ENCODE measurements around the gene MCRS1. TPM values are rescaled to one million over a fixed set of nuclear protein-coding genes. Genes with fewer than 3 reads are reported as not detected.
"Not testable (repeated sequence)": the region's sequence is repeated elsewhere in the genome, so short reads cannot be mapped to it uniquely, and the experiment has no call there.

Gene MCRS1
- polyA plus RNA-seq, 4 donors = 64.7 to 83.6 (median 72.5) TPM

DNA sequence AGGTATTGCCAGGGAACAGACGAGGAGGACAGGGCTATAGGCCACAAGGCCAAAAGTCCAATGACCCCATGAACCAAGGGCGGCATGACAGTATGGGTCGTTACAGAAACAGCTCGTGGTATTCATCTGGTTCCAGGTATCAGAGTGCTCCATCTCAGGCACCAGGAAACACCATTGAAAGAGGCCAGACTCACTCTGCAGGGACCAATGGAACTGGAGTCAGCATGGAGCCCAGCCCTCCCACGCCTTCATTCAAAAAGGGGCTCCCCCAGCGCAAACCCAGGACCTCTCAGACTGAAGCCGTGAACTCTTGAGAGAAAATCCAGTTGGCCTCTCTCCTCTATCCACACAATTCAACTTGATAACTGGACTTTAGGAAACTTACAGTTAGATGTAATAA, 42.0 kb downstream of the MCRS1 start:
- no peak for DNase-seq (ENCODE audit: low read depth in 4 of 4, low spot score in 3 of 4)

GRCh38 chr12:49524660-49525324, 43.1 kb downstream of the MCRS1 start:
- DNase-seq (ENCODE audit: low read depth in 4 of 4, low spot score in 3 of 4) = no peak

DNA sequence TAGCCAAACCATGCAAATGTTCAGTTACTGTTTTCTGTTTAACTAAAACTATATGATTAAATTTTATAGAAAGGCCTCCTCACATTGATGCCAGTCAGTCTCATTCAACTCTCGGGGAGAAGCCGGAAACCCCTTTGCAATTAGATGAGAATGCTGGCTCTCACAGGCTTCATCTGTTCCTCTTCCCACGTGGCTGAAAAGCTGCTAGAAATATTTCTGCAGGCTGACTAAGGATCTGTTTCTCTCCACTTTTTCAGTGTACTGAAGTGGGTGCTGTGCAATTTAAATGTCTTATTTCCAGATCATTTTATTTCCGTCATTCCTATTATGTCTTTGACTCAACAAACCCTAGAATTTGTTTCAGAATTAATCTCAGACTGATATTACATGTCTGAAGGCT, 46.6 kb downstream of the MCRS1 start:
- no peak for DNase-seq (ENCODE audit: low read depth in 4 of 4, low spot score in 3 of 4)

- DNase-seq (ENCODE audit: low read depth in 4 of 4, low spot score in 3 of 4) = no peak
These were observed 48.4 kb downstream of the MCRS1 start for GRCh38 chr12:49519574-49519936.

GRCh38 chr12:49518914-49519573, 48.9 kb downstream of the MCRS1 start:
- no peak for DNase-seq (ENCODE audit: low read depth in 4 of 4, low spot score in 3 of 4)

DNA sequence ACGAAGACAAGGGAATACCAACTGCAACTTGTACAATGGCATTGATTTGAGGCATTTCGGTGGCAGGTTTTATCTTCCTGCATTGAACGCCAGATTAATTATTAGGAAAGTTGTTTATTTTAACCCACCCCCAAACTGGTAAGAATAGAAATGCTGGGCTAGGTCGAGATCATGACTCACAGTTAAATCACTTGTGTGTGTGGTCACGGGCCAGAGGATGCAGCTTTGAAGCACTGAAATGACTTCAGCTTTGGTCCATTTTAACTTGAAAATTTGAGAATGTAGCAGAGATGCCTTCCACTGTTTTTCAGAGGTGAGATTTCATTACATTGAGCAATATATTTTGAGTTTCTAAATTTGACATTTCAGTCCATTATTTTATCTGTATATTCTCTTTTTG, 52.7 kb downstream of the MCRS1 start:
- DNase-seq (ENCODE audit: low read depth in 4 of 4, low spot score in 3 of 4) = no peak

DNA sequence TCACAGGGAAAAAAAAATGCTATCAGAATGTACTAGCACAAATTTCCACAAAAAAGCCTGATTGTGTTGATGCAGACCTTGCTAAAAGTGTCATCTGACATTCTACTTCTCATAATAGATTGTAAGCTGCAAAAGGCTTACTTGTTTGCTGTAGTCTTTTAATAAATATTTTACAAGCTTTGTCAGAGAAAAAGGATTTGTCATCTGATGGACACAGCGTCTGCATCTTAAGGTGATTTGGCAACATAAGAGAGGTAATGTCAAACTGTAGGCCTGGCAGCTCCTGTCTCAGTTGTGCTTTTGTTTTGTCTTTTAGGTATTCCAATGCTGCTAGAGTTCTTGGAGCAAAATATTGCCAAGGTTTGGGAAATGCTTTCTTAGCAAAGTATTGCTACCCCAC, 55.4 kb downstream of the MCRS1 start:
- DNase-seq (ENCODE audit: low read depth in 4 of 4, low spot score in 3 of 4) = no peak

- DNase-seq (ENCODE audit: low read depth in 4 of 4, low spot score in 3 of 4) = no peak
These were observed 56.5 kb downstream of the MCRS1 start for GRCh38 chr12:49511410-49511809.

- DNase-seq (ENCODE audit: low read depth in 4 of 4, low spot score in 3 of 4) = not testable (repeated sequence)
These were observed 58.3 kb downstream of the MCRS1 start for GRCh38 chr12:49509681-49510080.

Other genes starting within 250 kb of the MCRS1 start
- 10 to 100 TPM; 20.6 to 21.7 (median 21.4) TPM for gene TROAP, start 244.9 kb downstream of the MCRS1 start, polyA plus RNA-seq (ENCODE audit: insufficient read length in 4 of 4)
- 1 to 10 TPM; 1.1 to 1.9 (median 1.4) TPM for gene C1QL4, start 231.0 kb downstream of the MCRS1 start, polyA plus RNA-seq (ENCODE audit: insufficient read length in 4 of 4)
- gene DNAJC22, start 221.3 kb downstream of the MCRS1 start, polyA plus RNA-seq (ENCODE audit: insufficient read length in 4 of 4) = 10 to 100 TPM; 15.6 to 22.6 (median 21.0) TPM
- gene SPATS2, start 200.7 kb downstream of the MCRS1 start, polyA plus RNA-seq (ENCODE audit: insufficient read length in 4 of 4) = 10 to 100 TPM; 45.0 to 49.8 (median 47.8) TPM
- gene KCNH3, start 29.1 kb downstream of the MCRS1 start, polyA plus RNA-seq (ENCODE audit: insufficient read length in 4 of 4) = 1 to 10 TPM; 4.1 to 6.9 (median 5.1) TPM
- 1 to 10 TPM in 2 of 4 donors, under 1 TPM in 2; 0.90 to 1.1 (median 1.0) TPM for gene FAM186B, start 37.5 kb upstream of the MCRS1 start, polyA plus RNA-seq (ENCODE audit: insufficient read length in 4 of 4)
- 10 to 100 TPM; 21.1 to 26.0 (median 23.8) TPM for gene PRPF40B, start 55.4 kb upstream of the MCRS1 start, polyA plus RNA-seq (ENCODE audit: insufficient read length in 4 of 4)
- 10 to 100 TPM; 36.4 to 45.2 (median 40.1) TPM for gene FMNL3, start 139.3 kb upstream of the MCRS1 start, polyA plus RNA-seq (ENCODE audit: insufficient read length in 4 of 4)
- gene TMBIM6, start 173.4 kb upstream of the MCRS1 start, polyA plus RNA-seq (ENCODE audit: insufficient read length in 4 of 4) = 100 to 1,000 TPM; 770 to 908 (median 840) TPM